Activated T-cell treated with anti-CD3 and anti-CD28 coated beads for 1 hour (primary cell): Measurements from ENCODE around the gene LRRC72.
"Not testable (repeated sequence)": the region's sequence is repeated elsewhere in the genome, so short reads cannot be mapped to it uniquely, and the experiment has no call there.

Experiments used
- DNase-seq: peaks from one replicate; pipeline ENCODE4 v3.0.0-alpha.2; 2020; ENCODE audit warnings: low read depth

LRRC72 gene

GRCh38 chr7:16526742-16527540, at the start of gene LRRC72:
Gene LRRC72, plus strand, starts transcription at chr7:16526825. Its CDS starts 128 bp downstream, at chr7:16526953.
- no peak for DNase-seq

- no peak for DNase-seq
Observed at GRCh38 chr7:16479161-16479560, 47.5 kb upstream of the LRRC72 start.

DNA sequence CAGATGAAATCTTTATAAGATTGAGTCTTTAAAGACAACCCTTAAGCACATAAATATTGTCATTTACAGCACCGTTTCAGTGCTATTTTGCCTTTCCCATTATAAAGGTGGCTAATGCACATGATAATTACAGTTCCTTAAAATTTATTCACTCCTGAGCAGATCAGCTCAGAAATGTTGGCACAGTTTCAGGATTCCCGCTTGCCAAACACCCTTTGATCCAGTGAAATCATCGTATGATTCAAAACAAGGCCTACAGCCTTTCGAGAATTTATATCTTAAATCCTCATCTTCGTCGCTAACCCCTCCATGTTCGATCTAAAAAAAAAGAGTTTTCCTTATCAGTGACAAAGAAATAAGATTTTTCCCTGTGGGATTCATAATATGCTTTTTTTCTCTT, 47.0 kb upstream of the LRRC72 start:
- no peak for DNase-seq

GRCh38 chr7:16484453-16485158, 42.0 kb upstream of the LRRC72 start:
- DNase-seq: no peak

DNA sequence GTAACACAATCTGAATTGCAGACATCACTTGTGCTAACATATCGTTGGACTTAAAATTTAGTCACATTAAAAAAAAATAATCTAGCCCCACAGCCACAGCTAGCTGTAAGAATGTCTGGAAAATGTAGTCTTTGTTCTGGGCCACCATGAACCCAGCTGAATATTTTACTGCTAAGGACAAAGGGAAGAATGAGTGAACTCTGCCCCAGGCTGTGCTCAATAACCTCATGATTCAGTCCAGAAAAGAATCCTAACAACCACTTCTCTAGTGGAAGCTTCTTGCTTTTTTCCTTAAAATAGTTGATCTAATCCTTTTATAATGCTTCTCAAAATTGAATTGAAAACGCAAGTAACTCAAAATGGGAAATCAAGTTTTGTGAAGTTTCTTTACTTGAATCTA, 35.5 kb upstream of the LRRC72 start:
- no peak for DNase-seq

GRCh38 chr7:16492513-16493062, 34.0 kb upstream of the LRRC72 start:
- no peak for DNase-seq

DNA sequence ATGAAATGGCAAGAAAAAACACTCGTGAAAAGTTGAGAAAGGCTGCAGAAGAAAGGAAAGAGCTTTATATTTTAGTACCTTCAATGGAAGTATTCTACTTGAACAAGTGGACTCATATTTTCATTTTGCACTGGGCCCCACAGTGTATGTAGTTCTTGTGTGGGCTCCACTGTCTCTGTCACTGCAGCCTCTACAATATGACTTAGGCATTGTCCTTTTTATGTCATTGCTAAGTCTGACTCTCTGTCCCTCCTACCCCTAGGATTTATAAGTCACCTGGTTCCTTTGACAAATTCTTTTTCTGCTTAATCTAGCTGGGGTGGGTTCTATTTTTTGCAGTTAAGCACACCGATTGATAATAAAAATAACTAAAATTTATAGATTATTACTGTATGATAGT, 33.4 kb upstream of the LRRC72 start:
- no peak for DNase-seq

DNA sequence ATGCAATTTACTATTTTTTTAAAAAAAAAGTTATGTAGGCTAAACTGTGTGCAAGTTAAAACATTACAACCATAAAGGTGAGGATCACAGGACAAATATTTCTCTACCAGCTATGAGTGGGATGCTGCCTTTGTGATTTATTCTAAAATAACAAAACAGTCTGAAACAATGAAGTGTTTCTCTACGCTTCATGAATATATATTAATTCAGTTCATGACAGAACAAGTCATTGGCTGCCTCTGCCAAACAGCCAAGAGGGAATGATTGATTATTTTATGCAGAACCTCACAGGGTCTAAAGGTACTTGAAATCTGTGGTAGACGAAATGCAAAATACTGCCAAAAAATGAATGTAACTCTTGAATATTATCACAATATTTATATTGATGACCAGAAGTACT, 32.1 kb upstream of the LRRC72 start:
- DNase-seq: no peak

DNA sequence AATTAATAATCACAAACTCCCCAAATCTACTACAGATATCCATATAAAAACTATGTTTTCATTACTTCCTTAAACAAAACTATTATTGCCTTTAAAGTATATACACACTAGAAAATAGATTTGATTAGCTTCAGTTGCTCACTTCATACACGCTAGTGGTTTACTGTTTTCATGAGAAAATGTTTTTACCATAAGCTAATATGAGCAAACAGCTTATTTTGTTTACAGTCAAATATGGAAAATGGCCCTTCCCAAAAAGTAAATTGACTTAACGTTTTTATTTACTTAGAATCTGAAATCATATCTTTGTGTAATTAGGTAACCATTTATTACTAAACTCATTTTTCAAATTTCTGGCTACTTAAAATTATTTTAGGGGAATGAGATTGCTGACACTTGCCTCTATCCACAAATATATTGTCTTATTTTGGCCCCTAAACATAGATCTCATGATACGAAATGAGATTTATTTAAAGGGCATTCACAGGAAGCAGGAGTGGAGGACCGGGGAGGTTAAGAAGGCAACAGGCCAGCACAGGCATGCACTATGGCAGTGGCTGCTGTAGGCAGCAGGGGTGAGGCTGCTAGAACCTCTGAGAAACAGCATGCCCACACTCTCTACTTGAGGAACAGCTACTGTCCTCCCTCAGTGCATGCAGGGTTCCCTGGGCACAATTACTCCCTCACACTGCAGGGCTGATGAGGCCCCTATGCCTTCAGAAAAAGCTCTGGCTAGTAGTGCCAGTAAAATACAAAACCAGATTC, 31.5 kb upstream of the LRRC72 start:
- no peak for DNase-seq

GRCh38 chr7:16498122-16498521, 28.5 kb upstream of the LRRC72 start:
- DNase-seq: no peak

- no peak for DNase-seq
Observed at GRCh38 chr7:16502303-16502702, 24.3 kb upstream of the LRRC72 start.

- DNase-seq: no peak
Observed at GRCh38 chr7:16504019-16504418, 22.6 kb upstream of the LRRC72 start.

DNA sequence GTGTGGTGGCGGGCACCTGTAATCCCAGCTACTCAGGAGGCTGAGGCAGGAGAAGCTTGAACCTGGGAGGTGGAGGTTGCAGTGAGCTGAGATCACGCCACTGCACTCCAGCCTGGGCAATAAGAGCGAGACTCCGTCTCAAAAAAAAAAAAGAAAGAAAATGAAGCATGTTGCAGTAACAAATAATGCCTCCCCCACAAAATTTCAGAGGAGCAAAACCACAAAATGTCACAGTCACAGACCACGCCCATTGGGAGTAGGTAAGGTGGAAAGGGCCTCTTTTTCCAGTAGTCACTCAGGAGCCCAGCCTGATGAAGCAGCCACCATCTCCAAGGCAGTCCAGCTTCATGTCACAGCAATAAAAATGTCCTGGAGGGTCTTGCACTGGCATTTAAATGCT, 20.2 kb upstream of the LRRC72 start:
- DNase-seq: not testable (repeated sequence)

DNA sequence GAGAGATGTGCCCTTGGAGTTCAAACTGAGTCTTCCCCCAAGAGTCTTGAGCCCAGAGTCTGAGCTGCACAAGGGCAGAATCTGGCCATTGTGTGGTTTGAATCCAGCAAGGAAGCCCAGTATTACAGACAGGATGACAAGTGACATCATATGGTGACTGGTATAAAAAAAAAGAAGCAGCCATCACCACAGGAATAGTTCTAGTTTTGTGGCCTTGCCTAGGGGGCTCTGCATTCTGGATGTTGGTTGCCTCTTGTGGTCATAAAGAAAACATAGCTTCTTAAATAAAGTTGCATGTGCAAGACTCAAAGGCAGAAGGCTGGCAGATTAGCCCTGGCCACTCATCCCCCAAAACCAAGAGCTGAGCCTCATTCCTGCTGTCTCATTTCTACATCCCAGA, 16.8 kb upstream of the LRRC72 start:
- no peak for DNase-seq

GRCh38 chr7:16511314-16511713, 15.3 kb upstream of the LRRC72 start:
- no peak for DNase-seq

- no peak for DNase-seq
Observed at GRCh38 chr7:16512097-16512496, 14.5 kb upstream of the LRRC72 start.

- DNase-seq: no peak
Observed at GRCh38 chr7:16514271-16514670, 12.4 kb upstream of the LRRC72 start.

- no peak for DNase-seq
Observed at GRCh38 chr7:16514729-16515128, 11.9 kb upstream of the LRRC72 start.

DNA sequence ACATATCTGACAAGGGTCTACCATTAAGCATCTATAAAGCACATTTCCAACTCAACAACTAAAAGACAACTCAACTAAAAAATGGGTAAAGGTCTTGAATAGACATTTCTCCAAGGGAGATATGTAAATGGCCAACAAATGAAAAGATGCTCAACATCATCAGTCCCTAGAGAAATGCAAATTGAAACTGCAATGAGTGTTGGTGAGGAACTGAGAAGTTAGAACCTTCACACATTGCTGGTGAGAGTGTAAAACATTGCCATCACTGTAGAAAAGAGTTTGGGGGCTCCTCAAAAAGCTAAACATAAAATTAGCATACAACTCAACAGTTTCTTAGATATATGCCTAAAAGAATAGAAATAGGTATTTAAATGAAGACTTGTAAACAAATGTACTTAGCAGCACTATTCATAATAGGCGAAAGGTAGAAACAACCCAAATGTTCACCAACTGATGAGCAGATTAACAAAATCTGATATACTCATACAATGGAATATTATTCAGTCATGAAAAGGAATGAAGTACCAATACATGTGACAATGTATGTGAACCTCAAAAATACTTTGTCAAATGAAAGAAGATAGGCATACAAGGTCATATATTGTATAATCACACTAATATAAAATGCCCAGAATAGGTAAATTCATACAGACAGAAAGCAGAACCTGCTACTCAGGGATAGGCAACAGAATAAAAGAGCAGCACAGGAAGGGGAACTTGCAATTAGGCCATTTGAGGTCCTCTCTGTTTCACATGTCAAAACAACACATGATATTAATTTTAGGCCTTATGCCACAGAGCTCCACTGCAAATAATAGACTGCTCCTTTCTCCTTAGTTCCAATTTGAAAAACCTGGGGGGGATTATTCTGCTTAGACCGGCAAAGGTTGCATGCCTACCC, 10.6 kb upstream of the LRRC72 start:
- DNase-seq: no peak

- not testable (repeated sequence) for DNase-seq
Observed at GRCh38 chr7:16519985-16520384, 6.6 kb upstream of the LRRC72 start.

GRCh38 chr7:16524332-16524731, 2.3 kb upstream of the LRRC72 start:
- no peak for DNase-seq
